Epidermal melanocyte (primary cell): ENCODE results near the gene KLLN.
A peak's percentile ranks its signal among the peaks of the same experiment; 100 is the strongest.
"Not testable (repeated sequence)": the region's sequence is repeated elsewhere in the genome, so short reads cannot be mapped to it uniquely, and the experiment has no call there.

ENCODE experiments used
- DNase-seq: peaks from one replicate; pipeline ENCODE4 v3.0.0; 2011; ENCODE audit warnings: low spot score; ENCODE audit not compliant: insufficient read length

The KLLN gene, protein sequence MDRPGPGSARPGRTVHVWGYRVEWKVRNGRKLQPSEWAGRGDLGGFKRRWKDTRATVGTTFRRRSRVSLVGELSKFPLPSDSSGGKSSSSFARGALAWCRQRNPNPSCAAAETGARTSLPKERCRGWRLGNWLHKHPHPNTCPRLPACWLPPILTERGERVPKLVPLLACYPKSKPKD

DNA sequence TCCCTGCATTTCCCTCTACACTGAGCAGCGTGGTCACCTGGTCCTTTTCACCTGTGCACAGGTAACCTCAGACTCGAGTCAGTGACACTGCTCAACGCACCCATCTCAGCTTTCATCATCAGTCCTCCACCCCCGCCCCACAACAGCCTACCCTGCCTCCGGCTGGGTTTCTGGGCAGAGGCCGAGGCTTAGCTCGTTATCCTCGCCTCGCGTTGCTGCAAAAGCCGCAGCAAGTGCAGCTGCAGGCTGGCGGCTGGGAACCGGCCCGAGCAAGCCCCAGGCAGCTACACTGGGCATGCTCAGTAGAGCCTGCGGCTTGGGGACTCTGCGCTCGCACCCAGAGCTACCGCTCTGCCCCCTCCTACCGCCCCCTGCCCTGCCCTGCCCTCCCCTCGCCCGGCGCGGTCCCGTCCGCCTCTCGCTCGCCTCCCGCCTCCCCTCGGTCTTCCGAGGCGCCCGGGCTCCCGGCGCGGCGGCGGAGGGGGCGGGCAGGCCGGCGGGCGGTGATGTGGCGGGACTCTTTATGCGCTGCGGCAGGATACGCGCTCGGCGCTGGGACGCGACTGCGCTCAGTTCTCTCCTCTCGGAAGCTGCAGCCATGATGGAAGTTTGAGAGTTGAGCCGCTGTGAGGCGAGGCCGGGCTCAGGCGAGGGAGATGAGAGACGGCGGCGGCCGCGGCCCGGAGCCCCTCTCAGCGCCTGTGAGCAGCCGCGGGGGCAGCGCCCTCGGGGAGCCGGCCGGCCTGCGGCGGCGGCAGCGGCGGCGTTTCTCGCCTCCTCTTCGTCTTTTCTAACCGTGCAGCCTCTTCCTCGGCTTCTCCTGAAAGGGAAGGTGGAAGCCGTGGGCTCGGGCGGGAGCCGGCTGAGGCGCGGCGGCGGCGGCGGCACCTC, at the start of gene KLLN, which contains the start of gene PTEN:
Gene KLLN, minus strand, starts transcription at position 481 of the 891 bp plus-strand sequence. CDS start 1,046 bp downstream, outside the sequence.
Gene PTEN, plus strand, starts transcription at position 573 of the 891 bp plus-strand sequence. CDS start 845 bp downstream, outside the sequence.
- peak; percentile 70 for DNase-seq

DNA sequence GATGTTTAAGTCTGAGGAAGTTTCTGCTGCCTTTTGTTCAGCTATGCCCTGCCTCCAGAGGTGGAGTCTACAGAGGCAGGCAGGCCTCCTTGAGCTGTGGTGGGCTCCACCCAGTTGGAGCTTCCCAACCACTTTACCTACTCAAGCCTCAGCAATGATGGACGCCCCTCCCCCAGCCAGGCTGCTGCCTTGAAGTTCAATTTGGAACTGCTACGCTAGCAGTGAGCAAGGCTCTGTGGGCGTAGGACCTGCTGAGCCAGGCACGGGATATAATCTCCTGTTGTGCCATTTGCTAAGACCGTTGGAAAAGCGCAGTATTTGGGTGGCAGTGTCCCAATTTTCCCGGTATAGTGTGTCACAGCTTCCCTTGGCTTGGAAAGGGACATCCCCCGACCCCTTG, 40.1 kb upstream of the KLLN start:
- DNase-seq = not testable (repeated sequence)

DNA sequence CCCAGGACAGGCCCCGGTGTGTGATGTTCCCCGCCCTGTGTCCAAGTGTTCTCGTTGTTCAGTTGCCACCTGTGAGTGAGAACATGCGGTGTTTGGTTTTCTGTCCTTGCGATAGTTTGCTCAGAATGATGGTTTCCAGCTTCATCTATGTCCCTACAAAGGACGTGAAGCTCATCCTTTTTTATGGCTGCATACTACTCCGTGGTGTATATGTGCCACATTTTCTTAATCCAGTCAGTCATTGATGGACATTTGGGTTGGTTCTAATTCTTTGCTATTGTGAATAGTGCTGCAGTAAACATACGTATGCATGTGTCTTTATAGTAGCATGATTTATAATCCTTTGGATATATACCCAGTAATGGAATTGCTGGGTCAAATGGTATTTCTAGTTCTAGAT, 34.6 kb upstream of the KLLN start:
- DNase-seq = not testable (repeated sequence)

DNA sequence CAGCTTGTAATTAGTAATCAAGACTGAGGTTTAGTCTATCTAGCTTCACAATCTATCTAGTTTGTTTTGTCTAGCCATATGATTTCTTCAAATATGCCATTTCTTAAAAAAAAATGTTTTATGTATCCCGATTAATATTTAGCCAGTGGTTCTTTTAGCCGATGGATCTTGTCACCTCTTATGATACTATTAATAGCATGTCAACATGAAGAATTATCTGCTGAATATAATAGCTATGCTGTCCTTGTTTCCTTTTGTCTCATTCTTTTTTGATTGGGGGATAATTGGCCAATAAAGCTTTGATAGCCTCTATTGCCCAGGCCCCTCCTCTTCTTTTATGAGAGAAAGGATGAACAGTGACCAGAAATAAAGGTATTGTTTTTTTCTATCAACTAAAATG, 32.9 kb upstream of the KLLN start:
- DNase-seq = no peak

DNA sequence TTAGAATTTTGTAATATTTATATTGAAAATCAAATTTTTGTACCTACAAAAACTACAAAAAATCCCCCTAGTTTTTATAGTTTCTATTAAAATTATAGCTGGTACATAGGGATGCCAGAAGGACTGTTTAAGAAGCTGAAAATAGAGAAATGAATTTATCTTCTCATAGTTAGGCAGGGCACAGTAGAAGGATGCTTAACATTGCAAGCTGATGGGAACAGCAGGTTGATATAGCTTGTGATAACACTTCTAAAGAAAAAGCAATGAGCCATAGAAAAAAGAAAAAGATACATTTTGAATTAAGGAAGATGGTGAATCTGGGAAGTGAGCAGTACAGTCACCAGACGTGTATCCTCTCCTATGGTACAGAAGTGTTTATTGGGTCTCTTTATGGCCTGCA, 32.1 kb upstream of the KLLN start:
- no peak for DNase-seq

DNA sequence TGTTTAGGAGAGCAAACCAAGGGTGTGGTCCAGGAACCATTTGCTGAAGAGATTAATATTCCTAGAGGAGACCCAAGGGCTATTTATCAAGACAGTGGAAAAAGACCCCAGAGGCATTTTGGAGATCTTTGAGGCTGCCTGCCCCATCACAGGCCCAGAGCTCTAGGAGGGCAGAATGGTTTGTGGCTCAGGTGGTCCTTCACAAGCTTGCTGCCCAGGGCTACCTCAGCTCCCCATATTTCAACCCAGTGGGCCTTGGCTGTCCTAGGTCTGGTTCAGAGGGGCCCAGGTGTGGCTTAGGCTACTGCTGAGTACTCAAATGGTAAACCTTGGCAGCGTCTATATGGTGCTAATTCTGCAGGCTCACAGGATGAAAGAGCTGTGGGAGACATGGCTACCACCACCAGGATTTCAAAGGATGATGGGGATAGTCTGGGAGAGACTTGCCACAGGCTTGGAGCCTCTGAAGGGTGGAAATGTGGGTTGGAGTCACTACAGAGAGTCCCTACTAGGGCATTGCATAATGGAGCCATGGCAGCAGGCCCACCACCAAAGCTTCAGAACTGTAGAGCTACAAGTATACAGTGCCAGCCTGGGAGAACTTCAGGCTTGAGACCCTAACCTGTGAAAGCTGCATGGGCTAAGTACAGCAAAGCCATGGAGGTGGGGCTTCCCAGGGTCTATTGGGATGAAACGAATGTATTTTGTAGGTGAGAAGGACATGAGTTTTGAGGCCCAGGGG, 24.4 kb upstream of the KLLN start:
- DNase-seq = no peak

DNA sequence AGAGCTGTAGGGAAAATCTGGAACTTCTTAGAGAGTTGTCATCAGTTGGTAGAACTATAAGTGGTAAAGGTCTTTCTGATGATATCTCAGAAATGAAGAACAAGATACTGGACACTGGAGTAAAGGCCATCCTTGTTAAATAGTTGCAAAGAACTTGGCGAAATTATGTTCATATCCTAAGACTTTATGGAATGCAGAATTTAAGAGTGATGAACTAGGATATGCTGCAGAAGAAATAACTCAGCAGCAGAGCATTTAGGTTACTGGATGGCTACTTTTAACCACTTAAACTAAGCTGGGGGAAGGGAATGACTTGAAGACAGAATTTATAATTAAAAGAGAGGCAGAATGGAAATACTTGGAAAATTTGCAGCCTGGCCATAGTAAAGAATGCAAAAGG, 23.8 kb upstream of the KLLN start:
- no peak for DNase-seq

DNA sequence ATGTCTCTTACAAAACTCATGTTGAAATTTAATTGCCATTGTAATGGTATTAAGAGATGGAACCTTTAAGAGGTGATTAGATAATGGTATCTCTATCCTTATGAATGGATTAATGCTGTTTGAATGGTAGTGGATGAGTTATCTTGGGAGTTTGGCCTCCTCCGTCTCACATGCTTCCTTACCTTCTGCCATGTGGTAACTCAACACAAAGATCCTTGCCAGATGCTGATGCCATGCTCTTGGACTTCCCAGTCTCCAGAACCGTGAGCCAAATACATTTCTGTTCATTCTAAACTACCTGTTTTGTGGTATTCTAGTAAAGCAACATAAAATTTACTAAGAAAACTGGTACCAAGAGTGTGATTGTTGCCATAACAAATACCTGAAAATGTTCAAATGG, 23.3 kb upstream of the KLLN start:
- DNase-seq = no peak

DNA sequence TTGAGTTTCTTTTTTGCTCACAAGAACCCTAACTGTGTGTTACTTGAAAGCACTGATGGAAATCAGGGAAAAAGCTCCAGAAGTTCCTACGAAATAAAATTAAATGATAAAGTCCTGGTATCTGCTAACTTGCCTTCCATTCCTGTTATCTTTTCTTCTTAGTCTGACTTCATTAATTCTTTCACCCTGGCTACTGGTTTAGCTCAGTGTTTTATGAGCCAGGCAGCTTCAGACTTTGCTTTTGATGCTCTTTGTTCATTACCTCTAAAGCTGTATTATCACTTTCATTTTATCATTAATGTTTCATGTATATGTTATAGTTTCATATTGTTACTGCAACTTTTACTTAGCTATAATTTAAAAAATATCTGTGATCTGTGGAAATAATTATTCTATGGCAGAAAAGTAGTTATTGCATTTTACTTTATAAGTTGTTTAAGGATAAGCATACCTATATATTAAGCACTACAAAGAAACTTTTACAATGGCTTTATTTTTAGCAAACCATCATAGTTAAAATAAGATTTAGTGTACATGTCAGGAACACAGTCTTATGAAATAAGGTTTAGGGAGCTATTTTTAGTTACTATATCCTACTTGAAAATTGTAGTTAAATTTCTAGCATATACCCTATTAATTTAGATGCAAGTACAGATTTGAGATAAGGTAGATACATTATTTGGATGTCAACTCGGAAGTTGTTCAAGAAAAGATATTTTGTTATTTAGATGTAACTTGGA, 19.4 kb upstream of the KLLN start:
- no peak for DNase-seq

DNA sequence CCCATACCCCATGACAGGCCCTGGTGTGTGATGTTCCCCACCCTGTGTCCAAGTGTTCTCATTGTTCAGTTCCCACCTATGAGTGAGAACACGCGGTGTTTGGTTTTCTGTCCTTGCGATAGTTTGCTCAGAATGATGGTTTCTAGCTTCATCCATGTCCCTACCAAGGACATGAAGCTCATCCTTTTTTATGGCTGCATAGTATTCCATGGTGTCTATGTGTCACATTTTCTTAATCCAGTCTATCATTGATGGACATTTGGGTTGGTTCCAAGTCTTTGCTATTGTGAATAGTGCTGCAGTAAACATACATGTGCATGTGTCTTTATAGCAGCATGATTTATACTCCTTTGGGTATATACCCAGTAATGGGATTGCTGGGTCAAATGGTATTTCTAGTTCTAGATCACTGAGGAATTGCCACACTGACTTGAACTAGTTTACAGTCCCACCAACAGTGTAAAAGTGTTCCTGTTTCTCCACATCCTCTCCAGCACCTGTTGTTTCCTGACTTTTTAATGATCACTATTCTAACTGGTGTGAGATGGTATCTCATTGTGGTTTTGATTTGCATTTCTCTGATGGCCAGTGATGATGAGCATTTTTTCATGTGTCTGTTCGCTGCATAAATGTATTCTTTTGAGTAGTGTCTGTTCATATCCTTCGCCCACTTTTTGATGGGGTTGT, 18.2 kb upstream of the KLLN start:
- not testable (repeated sequence) for DNase-seq

DNA sequence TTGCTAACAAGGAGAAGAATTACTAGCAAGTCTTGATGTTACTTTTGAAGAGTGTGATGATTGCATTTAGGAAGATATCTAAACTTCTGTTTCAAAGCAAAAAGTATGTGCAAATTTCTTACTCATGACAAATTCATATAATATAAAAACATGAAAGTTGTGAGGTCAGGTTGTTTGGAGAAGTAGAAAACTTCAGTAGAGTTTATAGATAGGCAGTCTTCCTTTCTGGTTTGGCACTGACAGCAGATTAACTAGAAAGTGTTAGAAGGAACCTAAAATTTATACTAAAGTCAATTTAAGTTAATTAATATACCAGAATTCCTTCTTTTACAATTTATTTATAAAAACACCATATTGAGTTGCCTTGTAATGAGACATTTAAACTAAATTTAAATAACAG, 17.0 kb upstream of the KLLN start:
- DNase-seq = no peak

DNA sequence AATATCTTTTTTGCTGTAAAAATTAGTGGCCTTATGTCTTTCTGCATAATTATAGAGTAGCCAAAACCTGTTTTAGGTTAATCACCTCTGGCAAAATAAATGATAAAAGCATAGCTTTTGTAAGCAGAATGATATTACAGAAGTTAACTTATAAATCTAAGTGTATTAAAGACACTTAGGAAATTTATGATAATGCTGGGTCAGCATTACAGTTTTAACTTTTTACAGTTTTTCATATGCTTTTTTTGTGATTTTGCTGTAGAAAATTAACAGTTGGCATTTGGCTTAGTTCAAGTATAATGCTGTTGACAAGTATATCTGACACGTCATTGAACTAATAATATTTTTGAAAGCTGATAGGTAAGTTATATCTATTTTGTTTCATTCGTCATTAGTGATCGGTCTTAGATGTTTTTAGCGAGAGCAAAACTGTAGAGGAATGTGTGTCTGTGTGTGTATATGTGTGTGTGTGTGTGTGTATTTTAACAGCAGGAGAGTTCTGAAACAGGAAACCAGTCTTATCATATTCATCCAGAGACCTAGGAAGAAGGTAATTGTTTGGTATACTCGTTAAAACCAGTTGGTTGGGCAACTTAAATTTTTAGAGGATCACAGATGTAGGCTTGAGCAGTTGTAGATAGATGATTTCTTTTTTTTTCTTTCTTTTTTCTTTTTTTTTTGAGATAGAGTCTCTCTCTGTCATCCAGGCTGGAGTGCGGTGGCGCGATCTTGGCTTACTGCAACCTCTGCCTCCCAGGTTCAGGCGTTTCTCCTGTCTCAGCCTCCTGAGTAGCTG, 15.5 kb upstream of the KLLN start:
- DNase-seq = no peak

DNA sequence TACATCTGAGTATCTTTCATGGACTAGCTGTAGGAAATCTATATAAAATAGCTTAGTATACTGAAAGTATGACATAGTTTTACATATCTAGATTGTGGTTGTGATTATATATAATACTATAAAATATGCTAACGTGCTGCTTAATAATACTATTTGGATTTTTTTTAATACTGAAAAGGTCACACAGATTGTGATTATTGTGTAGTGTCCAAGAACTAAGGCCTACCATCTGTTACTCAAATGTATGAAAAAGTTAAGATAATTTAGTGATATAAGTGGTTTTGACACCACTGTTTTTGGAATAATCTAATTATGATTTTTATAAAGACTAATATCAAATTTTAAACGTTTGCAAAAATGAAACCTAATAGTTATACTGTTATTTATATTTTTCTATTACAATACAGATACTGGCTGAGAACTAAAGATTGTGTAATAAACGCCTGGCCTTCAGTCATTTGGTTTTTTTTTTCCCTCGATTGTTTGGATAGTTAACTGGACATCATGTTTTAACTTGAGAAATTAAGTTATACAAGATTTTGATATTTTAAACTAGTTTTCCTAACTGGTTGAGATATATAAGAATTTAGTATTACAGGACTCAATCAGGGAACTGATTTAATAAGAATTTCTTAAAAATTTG, 12.7 kb upstream of the KLLN start:
- no peak for DNase-seq

DNA sequence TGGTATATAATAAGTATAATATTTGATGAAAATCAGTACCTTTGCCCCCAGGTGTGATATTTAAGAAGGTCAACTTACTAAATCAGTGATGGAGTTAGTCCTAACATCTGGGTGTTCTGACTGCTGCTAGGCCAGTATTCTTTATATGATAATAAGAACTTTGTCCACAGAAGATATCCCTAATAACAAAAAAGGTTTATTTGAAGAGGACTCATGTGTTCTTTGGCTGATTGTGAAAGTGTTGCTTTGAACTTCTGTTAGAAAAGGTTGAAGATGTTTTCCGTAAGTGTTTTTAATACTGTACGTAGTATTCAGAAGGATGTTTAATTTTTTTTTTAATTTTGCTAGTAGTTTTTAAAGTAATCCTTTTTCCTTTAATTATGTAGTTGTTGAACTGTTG, 10.3 kb upstream of the KLLN start:
- no peak for DNase-seq

DNA sequence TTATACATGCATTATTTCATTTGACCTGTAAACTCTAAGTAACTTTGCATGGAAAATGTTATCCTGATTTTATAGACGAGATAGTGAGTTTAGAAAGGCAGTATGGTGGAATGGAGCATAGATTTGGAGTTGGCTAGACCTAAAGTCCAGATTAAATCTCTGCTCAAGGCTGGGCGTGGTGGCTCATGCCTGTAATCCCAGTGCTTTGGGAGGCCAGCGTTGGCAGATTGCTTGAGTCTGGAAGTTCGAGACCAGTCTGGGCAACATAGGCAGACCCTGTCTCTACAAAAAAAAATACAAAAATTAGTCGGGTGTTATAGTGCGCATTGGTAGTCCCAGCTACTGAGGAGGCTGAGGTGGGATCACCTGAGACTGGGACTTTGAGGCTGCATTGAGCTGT, 9.5 kb upstream of the KLLN start:
- no peak for DNase-seq

DNA sequence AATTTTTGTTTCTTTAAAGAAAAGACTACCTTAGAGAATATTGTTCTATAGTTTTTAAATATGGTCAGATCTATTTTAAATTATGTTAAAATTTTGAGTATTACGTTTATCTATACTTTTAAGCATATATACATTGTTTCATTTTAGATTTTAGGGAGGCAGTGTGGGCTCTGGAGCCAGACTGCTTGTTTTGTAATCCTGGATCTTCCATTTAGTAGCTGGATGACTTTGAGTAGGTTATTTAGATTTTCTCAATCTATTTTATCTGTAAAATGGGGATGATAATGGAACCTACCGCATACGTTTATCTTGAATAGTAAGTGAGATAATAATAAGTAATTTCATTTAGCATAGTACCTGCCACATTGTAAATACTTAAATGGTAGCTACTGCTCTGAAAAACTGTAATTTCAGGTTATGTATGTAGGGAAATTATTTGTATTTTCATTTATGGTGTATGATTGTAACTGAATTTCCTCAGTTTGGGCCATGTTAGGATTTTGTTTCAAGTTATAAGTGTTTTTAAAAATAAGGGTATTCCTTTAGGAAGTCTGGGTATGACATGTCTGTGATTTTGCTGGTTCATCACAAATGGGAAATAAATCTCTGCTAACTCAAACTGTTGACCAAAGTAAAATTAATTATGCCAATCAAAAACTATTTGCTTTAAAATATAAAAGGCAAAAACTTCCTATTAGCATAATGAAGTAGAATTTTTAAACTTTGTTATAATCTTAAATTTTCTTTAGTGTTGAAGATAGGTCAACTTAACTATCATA, 6.6 kb upstream of the KLLN start:
- DNase-seq = no peak

DNA sequence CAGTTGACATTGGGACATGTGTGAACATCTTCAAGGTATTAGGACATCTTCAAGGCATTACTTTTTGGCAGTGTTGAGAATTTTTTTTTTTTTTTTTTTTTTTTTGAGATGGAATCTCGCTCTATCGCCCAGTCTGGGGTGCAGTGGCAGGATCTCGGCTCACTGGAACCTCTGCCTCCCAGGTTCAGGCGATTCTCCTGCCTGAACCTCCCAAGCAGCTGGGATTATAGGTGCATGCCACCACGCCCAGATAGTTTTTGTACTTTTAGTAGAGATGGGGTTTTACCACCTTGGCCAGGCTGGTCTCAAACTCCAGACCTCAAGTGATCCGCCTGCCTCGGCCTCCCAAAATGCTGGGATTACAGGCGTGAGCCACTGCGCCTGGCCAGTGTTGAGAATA, 5.8 kb upstream of the KLLN start:
- not testable (repeated sequence) for DNase-seq

DNA sequence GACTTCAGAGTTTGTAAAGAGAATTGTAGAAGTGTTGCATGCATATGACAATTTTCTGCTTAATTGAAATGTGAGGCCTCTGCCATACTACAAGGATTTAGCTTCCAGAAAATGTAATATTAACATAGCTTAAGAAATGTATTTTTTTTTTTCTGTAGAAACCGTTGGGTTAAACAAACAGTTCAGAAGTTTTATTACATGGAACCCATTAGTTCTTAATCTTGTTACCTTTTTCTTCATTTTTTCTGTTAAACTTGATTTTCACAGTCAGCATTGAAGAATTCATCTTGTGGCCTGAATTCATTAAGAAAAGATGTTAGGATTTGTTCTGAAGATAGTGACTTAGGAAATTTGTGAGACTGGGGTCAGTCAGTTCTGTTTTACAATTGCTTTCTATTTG, 4.9 kb upstream of the KLLN start:
- no peak for DNase-seq

DNA sequence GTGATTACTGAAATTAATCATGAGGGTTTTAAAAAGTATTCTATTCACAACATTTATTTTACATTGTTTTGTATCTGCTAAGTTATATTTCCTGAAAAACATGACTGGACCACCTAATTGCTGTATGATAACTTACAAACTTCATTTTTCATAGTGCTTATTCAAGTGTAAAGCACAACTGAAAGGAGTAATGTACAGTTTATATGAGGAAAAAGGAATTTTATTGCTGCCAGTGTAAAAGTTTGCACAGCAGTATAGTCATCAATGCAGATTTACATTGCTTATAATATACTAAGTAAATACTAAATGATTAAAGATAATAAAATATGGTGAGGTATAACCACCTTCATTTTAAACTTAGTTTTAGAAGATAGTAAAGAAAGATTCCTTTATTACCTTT, 4.1 kb upstream of the KLLN start:
- no peak for DNase-seq
